NCI-H526 (cell line): ENCODE data around the gene PDZRN4.

Experiments
- DNase-seq, 2 experiments: peaks; one replicate each; lab custom pipeline; 2025; lab: John Stamatoyannopoulos, UW

The PDZRN4 gene

GRCh38 chr12:41362510-41362909 is 174.4 kb downstream of the PDZRN4 start:
- DNase-seq: no peak

DNA sequence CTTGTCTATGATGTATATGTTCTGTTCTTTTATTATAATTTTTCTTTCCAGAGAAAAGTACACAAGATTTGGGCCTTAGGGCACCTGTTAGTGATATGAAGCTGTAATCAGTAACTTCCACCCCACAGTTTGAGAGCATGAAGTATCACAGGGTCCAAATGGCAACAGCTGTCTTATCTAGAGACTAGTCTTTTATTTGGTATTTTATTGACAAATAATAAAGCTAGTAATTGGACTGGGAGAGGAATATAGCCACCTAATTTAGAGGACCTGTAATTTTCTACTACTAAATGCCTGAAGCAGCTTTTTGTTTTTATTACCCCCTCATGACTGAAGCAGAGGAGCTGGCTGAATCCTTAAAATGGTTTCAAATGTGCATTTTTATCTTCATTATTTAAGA is 174.8 kb downstream of the PDZRN4 start:
- DNase-seq: no peak

GRCh38 chr12:41364211-41364610 is 176.1 kb downstream of the PDZRN4 start:
- DNase-seq: no peak

DNA sequence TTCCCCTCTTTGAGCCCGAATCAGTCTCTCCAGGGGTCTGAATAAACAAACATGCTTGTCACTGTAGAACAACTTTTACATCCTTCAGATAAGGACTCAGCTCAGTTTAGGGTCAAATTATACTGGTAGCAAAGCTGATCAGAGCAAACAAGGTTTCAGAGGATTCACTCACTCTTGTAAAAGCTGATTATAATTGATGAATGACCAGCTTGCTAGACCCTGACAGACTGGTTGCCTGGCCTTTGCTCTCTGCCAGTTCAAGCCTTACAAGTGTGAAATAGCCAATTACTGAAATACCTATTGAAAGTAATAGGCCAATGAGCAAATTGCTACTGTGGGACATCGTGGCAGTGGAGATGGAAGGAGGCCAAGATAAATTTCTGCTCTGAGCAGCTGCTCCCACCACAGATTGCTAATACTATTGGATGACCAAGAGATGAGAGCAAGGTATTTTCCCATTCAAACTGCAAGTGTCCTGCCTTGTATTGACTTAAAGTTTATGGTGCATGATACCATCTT is 177.6 kb downstream of the PDZRN4 start:
- no peak for DNase-seq

DNA sequence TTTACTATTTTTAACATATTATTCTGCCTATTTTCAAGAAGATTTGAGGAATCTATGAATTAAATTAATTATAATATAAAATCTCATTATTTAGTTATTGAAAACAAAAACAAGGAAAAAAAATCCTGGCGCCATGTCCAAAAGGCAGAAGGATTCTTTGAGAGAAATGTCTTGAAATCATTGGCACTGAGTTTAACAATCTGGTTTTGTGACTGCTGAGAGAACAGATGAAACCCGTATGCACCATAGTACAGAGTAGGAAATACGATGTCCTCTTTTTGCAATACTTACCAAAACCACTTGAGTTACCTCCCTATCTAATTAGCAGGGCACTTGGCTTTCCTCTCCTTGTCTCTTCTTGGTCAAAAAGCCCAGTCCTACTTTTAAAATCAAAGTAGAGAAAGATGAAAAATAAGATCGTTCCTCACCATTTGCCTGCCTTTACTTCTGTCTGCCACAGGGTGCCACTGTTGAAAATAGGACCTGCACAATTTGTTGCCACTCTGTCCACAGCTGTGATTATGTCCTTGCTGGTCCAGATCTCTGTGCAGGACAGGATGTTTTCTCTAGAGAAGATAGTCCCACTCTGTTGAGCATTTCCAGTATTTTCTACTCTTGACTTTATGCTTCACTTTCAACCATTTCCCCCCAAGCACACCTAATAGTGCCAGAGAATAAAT is 179.7 kb downstream of the PDZRN4 start:
- peak in 1 of 2 experiments; percentile 12 for DNase-seq

DNA sequence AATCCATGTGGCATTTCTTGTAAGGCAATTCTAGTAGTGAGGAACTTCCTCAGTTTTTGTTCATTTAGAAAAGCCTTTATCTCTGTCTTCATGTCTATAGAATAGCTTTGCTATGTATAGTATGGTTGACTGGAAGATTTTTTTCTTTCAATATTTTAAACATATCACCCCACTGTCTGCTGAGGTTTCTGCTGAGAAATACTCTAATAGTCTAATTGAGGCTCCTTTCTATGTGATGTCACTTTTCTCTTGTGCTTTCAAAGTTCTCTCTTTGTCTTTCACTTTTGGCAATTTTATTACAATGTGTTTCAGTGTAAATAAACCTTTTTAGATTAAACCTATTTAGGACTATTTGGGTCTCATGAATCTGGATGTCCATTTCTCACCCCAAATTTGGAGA is 192.8 kb downstream of the PDZRN4 start:
- DNase-seq: no peak

GRCh38 chr12:41402801-41403200 is 214.7 kb downstream of the PDZRN4 start:
- DNase-seq: no peak

DNA sequence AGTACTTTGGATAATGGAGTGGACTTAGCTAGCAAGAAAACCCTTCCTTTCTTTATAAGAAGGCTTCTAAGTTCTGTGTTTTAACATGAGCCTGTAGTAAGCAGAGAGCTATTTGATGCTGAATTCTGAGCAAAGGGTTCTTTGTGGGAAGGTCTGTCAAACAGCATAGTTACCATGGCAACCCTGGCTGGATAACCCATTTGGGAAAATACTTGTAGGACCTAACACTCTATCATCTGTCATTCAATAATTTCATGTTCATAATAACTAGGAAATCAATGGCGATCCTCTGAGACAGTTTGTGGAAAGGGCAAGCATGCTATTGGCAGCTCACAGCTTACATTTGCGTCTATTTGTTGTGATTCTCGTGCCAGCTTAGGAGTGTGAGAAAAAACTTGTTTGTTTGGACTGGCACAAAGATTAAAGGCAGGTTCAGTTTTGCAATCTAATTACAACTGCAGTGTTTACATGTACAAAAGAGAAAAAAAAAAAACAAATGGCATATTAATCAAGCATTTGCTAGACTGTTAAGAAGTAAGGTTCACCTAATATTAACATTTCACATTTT is 219.2 kb downstream of the PDZRN4 start:
- DNase-seq: no peak

- no peak for DNase-seq
These were observed 221.5 kb downstream of the PDZRN4 start for GRCh38 chr12:41409628-41410027.

GRCh38 chr12:41418586-41418985 is 230.5 kb downstream of the PDZRN4 start:
- no peak for DNase-seq

DNA sequence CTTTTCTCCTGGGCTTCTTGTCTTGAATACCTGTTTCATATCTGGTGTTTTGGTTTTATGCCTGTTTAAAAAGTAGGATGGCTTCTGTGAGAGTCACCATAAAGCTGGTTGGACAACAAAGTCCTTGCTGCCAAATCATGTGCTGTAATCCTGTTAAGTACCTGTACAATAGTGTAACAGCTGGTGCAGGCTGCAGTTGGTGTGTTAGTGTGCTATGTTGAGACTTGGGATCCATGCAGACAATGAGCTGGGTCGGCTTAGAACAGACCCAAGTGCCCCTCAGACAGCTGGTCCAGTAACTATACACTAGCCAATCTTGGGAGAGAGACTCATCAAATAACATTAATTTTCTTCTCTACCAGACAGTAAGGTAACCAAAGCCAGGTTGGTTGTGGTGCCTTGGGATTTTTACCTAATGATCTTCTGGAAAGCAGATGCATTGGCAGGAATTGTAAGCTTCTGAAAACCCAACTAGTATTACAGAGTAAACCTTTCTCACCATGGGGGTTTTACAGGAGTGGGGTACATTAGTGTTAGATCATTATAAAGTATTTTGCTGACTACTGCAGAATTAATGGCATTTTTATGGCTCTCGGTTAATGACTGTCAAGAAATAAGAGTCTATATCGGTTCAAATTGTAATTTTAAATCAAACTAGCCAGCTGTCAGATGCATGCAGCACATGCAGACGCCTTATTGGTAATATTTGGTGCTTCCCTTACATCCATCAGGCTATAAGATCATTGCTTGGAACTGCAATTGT is 231.2 kb downstream of the PDZRN4 start:
- no peak for DNase-seq

DNA sequence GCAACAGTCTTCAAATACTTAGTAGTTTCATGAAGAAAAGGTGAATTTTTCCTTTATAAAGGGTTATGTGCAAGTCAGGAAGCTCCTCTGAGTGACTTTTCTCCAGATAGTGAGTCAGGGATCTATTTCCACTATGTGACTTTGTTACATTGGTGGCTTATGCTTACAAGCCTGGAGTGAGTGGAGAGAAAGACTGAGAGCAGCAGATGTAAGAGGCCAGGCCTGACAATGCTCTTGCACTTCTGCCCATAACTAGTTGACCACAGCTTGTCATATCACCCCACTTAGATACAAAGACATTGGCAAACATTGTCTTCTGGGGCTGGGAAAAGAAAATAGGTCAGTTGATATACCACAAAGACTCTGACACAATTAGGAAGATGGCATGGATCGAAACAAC is 236.5 kb downstream of the PDZRN4 start:
- DNase-seq: no peak

DNA sequence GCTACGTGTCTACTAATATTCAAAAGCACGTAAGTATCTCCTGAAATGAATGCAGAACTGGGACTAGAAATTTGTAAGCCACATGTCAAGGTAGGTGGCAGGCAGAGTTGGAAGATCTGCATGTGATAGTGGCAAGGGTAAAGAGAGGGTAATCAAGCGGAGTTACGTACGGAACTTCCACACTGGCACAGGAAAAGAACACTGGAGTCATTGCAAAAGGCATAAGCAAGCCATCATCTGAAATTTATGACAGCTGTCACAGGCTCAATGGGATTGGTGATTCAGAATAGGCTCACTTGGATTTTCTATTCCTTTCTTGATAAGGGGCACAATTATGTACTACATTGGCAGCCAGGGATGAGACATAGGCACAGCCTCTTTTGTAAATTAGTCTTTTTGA is 245.3 kb downstream of the PDZRN4 start:
- DNase-seq: no peak

DNA sequence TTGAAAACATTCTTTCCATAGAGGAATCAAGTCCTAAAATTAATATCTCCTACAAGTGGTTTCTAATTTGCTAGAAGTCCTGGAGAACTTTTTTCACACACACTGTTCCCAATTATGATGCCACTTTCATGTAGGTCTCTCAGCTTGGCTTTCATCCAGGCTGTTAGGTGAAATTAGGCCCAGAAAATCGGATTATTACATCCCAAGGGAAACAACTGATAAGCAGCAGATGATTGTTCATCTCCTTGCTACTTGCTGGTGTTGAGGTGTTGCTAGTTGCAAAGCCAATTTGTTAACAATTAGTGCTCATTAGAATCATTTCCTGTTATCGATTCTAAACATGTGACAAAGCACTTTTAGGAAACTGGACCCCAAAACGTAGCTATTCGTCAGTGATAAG is 248.0 kb downstream of the PDZRN4 start:
- DNase-seq: no peak

GRCh38 chr12:41437563-41437962 is 249.4 kb downstream of the PDZRN4 start:
- DNase-seq: peak; percentile 86

GRCh38 chr12:41438854-41439541 is 250.9 kb downstream of the PDZRN4 start:
- DNase-seq: no peak

DNA sequence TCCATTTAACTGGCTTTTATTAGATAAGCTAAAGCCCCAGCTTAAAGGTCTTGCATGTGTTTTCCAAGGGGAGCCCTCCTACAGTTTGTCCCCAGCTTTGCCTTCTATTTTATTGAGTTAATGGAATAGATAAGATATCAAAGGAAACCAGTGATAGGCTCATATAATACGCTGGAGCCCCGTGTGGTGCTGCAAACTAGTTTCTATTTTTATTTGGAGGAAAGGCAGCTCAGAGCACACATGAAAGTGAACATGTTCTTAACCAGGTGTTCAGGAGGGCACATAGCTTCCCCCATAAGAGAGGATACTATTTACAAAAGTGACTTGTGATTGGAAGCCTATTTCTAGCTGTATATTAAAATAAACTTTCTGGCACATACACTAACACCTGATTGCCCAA is 251.7 kb downstream of the PDZRN4 start:
- no peak for DNase-seq

GRCh38 chr12:41441180-41441579 is 253.1 kb downstream of the PDZRN4 start:
- no peak for DNase-seq

DNA sequence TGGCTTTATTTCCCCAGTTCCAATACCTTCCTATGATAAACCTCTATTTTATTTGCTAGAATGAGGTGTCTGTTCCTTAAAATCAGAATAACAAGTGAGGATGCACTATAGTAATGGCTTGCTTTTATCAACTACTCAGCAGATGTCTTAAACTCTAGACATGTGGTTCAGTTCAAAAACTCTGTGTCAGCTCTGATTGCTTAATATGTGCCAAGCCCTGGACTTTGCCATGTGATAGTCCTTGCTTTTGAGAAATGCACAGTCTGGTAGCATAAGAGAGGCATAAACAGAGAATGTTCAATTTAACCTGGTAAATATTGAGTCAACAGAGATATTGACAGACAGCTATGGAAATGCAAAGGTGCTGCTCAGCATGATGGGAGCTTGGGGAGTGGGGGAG is 254.8 kb downstream of the PDZRN4 start:
- no peak for DNase-seq

DNA sequence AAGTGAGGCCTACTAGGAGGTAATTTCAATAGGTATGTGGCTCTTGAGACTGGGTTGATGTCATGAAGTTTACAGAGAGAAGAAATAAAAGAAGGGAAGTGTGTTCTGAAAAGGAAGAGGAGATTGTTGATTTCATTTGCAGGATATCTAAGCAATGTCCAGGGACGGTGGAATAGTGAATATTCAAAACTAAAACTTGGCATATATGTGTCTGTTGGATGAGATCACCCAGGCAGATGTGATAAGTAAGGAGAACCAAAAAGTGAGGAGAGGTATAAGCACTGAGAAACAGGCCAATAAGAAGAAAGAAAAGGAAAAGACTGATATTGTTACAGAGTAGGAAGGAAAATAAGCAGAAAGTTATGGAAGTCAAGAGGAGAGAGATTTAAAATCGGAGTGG is 255.6 kb downstream of the PDZRN4 start:
- DNase-seq: no peak

DNA sequence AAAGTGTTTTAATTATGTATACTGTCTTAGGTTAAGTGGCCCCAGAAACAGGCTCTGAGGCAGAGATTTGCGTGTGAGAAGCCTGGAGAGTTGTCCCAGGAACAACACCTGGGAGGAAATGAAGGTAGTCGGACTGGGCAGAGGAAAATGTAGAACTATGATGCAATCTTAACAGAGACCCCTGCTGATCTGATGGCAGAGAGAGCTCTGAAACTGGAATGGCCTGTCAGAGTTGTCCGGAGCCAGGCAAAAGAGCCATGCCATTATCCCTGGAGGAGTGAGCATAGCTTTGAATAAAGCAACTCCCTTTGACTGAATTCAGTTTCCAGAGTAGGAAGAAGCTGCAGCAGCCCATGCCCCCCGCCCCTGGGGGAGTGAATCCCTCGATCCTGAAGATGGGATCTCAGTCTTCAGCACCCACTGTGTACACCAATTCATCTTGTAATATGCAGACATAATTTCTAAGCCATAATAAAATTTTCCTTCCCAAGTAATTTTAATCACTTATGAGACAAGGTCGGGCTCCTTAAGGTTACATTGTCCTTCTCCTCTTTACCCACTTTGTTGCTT is 264.8 kb downstream of the PDZRN4 start:
- no peak for DNase-seq

DNA sequence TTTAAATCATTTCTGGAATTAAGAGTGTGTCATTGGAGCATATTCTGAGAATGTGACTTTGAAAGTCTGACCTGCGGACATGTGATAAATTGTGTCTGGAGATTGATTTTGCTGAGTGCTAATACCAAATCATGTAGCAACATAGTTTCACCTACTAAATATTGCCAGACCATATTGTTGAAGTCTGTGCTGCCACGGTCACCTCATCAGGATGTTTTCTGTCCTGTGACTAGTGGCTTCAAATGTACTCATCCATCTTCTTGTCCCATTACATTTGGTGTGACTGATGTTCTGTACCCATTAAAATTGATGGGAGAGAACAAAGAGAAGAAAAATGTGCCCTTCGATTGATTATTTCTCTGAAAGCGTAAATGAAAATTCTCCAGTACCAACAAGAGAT is 265.3 kb downstream of the PDZRN4 start:
- DNase-seq: no peak
